Trophoblast cell (in vitro differentiated cells and primary cell): ENCODE data around the gene USP6NL.

Experiments used
- DNase-seq, 2 donors: peaks; one replicate each; pipeline ENCODE4 v3.0.0-alpha.2; 2016
- H2AFZ ChIP-seq: 2 replicates; pipeline ENCODE4 v1.6.1; 2013; ENCODE audit warnings: low read length, moderate library complexity, mild to moderate bottlenecking; ENCODE audit not compliant: insufficient read depth, poor library complexity
- H2AK5ac ChIP-seq: 2 replicates; pipeline ENCODE4 v1.6.1; 2013; ENCODE audit warnings: mild to moderate bottlenecking, low read length
- H2BK120ac ChIP-seq: 2 replicates; pipeline ENCODE4 v1.6.1; 2013; ENCODE audit warnings: low read length, mild to moderate bottlenecking, moderate library complexity; ENCODE audit not compliant: insufficient read depth, poor library complexity
- H2BK12ac ChIP-seq: 2 replicates; pipeline ENCODE4 v1.6.1; 2013; ENCODE audit warnings: mild to moderate bottlenecking, low read length, moderate library complexity
- H2BK5ac ChIP-seq: 2 replicates; pipeline ENCODE4 v1.6.1; 2013; ENCODE audit warnings: low read length, low read depth, moderate library complexity, mild to moderate bottlenecking; ENCODE audit not compliant: poor library complexity
- H3K14ac ChIP-seq: 2 replicates; pipeline ENCODE4 v1.6.1; 2013; ENCODE audit warnings: mild to moderate bottlenecking, low read length
- H3K18ac ChIP-seq: 2 replicates; pipeline ENCODE4 v1.6.1; 2013; ENCODE audit warnings: mild to moderate bottlenecking, low read length
- H3K23ac ChIP-seq: 2 replicates; pipeline ENCODE4 v1.6.1; 2013; ENCODE audit warnings: low read length
- H3K27ac ChIP-seq: 2 replicates; pipeline ENCODE4 v1.5.1; 2013; ENCODE audit warnings: low read depth, mild to moderate bottlenecking, inconsistent platforms, low read length, moderate library complexity
- H3K27me3 ChIP-seq: 2 replicates; pipeline ENCODE4 v1.6.1; 2013; ENCODE audit warnings: inconsistent platforms, mild to moderate bottlenecking, low read length, moderate library complexity; ENCODE audit not compliant: insufficient read depth
- H3K36me3 ChIP-seq, 2 experiments: 1 replicate in 1 of 2; 2 replicates in 1 of 2; pipeline ENCODE4 v1.6.1; 2013; ENCODE audit warnings: low read length in 2 of 2, mild to moderate bottlenecking in 2 of 2, moderate library complexity in 1 of 2; ENCODE audit not compliant: insufficient read depth in 2 of 2, control insufficient read depth in 1 of 2
- H3K4ac ChIP-seq: 2 replicates; pipeline ENCODE4 v1.6.1; 2013; ENCODE audit warnings: low read depth, mild to moderate bottlenecking, low read length, moderate library complexity
- H3K4me1 ChIP-seq, 2 experiments: 1 replicate in 1 of 2; 2 replicates in 1 of 2; pipeline ENCODE4 v1.6.1; 2013; ENCODE audit warnings: low read length in 2 of 2, mild to moderate bottlenecking in 2 of 2, moderate library complexity in 1 of 2; ENCODE audit not compliant: insufficient read depth in 2 of 2, control insufficient read depth in 1 of 2
- H3K4me2 ChIP-seq: 2 replicates; pipeline ENCODE4 v1.6.1; 2013; ENCODE audit warnings: inconsistent platforms, mild to moderate bottlenecking, low read length, moderate library complexity
- H3K4me3 ChIP-seq: 2 replicates; pipeline ENCODE4 v1.5.1; 2013; ENCODE audit warnings: mild to moderate bottlenecking, low read depth, low read length, inconsistent platforms
- H3K79me1 ChIP-seq: one replicate; pipeline ENCODE4 v1.6.1; 2013; ENCODE audit warnings: low read length
- H3K79me2 ChIP-seq: 2 replicates; pipeline ENCODE4 v1.6.1; 2013; ENCODE audit warnings: low read length, mild to moderate bottlenecking; ENCODE audit not compliant: control insufficient read depth, insufficient read depth, poor library complexity
- H3K9ac ChIP-seq: 2 replicates; pipeline ENCODE4 v1.6.1; 2013; ENCODE audit warnings: mild to moderate bottlenecking, low read length
- H3K9me3 ChIP-seq: 2 replicates; pipeline ENCODE4 v1.6.1; 2013; ENCODE audit warnings: low read depth, mild to moderate bottlenecking, control low read depth, inconsistent platforms, low read length; ENCODE audit not compliant: insufficient read depth
- H4K12ac ChIP-seq: 2 replicates; pipeline ENCODE4 v1.6.1; 2013; ENCODE audit warnings: low read depth, mild to moderate bottlenecking, low read length, moderate library complexity
- H4K8ac ChIP-seq: 2 replicates; pipeline ENCODE4 v1.6.1; 2013; ENCODE audit warnings: low read depth, mild to moderate bottlenecking, low read length, moderate library complexity
- H4K91ac ChIP-seq: one replicate; pipeline ENCODE4 v1.6.1; 2013; ENCODE audit warnings: low read depth, mild to moderate bottlenecking, low read length, moderate library complexity
- WGBS: extraction: QIAGEN DNeasy Blood & Tissue Kit; methylation state at CpG from one replicate; pipeline ENCODE4 v1.1.7; 2013; ENCODE audit warnings: missing lambda C conversion rate; ENCODE audit not compliant: insufficient read length, insufficient coverage; ENCODE audit errors: extremely low coverage; 5-methylcytosine and 5-hydroxymethylcytosine counted together

The USP6NL gene

DNA sequence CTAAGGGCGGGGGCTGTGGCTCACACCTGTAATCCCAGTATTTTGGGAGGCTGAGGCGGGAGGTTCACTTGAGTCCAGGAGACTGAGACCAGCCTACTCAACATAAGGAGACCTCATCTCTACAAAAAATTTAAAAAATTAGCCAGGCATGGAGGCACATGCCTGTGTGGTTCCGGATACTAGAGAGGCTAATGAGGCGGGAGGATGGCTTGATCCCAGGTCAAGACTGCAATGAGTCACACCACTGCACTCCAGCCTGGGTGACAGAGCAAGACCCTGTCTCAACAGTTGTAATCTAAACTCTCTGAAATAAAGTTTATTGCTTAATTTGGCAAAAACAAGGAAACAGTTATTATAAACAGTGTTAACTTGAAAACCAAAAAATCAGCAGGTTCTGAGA is 123.3 kb downstream of the USP6NL start:
- Histone ChIP-seq H3K4me2 (no peak overlapping the region), H4K91ac (no peak overlapping the region), H3K4ac (no peak overlapping the region), H2BK120ac (no peak overlapping the region), H3K27me3 (no peaks in the 10 kb centered on the region), H3K27ac (no peak overlapping the region), H3K18ac (no peak overlapping the region), H4K8ac (no peak overlapping the region), H2BK12ac (no peak overlapping the region), H2AK5ac (no peak overlapping the region), H3K79me1 (no peaks in the 10 kb centered on the region), H3K79me2 (no peaks in the 10 kb centered on the region), H3K14ac (no peak overlapping the region), H3K4me1 (no peaks in the 10 kb centered on the region), H2BK5ac (no peak overlapping the region), H4K12ac (no peak overlapping the region), H3K4me3 (no peak overlapping the region), H2AFZ (no peak overlapping the region), H3K9ac (no peak overlapping the region), H3K36me3 (peaks cover 4 to 13% of the 10 kb centered on the region in 2 experiments), H3K9me3 (no peaks in the 10 kb centered on the region), H3K23ac (no peak overlapping the region)
- WGBS, result no CpG with 5 or more reads among the region's 4 CpGs
- peak; percentile 6 to 33 for DNase-seq

DNA sequence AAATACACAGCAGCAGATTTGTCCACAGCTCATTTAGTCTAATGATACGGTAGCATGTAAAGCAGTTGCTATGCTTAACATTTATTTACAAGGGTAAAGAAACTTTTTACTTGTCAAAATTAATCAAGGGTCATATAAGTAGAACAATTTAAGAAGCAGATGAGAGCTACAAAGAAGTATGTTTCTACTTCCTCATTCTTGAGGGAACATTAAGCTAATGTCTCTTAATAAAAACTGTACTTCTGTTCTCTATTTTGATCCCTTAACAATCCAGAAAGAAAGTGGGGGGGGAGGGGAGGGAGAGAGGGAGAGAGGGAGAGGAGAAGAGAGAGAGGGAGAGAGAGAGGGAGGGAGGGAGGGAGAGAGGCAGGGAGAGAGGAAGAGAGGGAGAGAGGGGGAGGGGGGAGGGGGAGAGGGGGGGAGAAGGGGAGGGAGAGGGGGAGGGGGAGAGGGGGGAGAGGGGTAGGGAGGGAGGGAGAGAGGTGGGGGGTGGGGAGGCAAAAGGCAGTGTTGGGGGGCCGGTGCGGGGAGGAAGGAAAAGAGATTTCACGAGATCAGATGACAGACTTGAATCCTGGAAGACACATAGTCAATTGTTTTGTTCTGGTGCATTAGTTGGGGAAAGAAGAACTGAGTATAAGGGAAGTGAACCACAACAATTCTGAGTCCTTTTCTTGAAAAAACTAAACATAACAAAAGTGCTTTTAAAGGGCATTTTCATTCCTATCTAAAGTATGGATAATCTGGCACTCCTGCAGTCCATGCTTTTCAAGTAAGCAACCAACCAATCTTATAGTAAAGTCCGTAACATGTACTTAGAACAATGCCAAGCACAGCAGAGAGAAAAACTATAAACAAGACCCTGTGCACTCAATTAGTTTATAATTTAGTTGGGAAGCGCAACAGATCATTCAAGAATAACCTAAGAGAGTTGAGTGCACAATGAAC is 128.0 kb downstream of the USP6NL start:
- no peak for DNase-seq
- no peak overlapping the region for H3K23ac ChIP-seq
- H3K14ac ChIP-seq, result no peak overlapping the region
- H4K12ac ChIP-seq, result no peak overlapping the region
- no peak overlapping the region for H4K8ac ChIP-seq
- no peak overlapping the region for H2BK120ac ChIP-seq
- H3K9me3 ChIP-seq, result no peaks in the 10 kb centered on the region
- no peak overlapping the region for H2AFZ ChIP-seq
- peaks cover 0 to 5% of the 10 kb centered on the region in 2 experiments for H3K36me3 ChIP-seq
- H3K4me1 ChIP-seq, result no peaks in the 10 kb centered on the region
- H3K4me2 ChIP-seq, result no peak overlapping the region
- no peak overlapping the region for H4K91ac ChIP-seq
- no peak overlapping the region for H3K9ac ChIP-seq
- H3K79me2 ChIP-seq, result no peaks in the 10 kb centered on the region
- H3K18ac ChIP-seq, result no peak overlapping the region
- no peaks in the 10 kb centered on the region for H3K27me3 ChIP-seq
- no peak overlapping the region for H3K27ac ChIP-seq
- no peak overlapping the region for H2BK5ac ChIP-seq
- no peak overlapping the region for H3K4me3 ChIP-seq
- no CpG with 5 or more reads among the region's 6 CpGs for WGBS
- no peak overlapping the region for H3K4ac ChIP-seq
- no peak overlapping the region for H2BK12ac ChIP-seq
- no peak overlapping the region for H2AK5ac ChIP-seq
- no peaks in the 10 kb centered on the region for H3K79me1 ChIP-seq

DNA sequence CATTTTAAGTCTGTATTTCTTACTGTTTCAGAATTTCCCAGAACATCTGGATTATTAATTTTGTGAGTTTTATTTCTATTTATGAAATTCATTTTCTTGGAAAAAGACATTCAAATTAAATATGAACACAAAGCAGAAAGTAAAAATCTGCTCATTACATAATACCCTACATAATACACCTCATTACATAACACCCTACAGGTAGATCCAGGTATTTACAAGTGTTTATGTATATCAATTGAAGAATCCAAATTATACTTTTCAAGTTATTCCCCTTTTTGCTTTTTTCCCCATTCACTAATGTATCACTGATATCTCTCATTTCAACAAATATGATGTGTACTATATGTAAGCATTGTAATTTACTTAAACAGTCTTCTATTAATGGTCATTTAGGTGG is 129.1 kb downstream of the USP6NL start:
- Histone ChIP-seq H3K18ac (no peak overlapping the region), H4K91ac (no peak overlapping the region), H3K79me1 (no peaks in the 10 kb centered on the region), H3K27me3 (no peaks in the 10 kb centered on the region), H3K4me2 (no peak overlapping the region), H3K9me3 (no peaks in the 10 kb centered on the region), H2BK12ac (no peak overlapping the region), H4K8ac (no peak overlapping the region), H3K9ac (no peak overlapping the region), H2BK120ac (no peak overlapping the region), H3K23ac (no peak overlapping the region), H4K12ac (no peak overlapping the region), H3K4ac (no peak overlapping the region), H2BK5ac (no peak overlapping the region), H2AFZ (no peak overlapping the region), H3K14ac (no peak overlapping the region), H3K79me2 (no peaks in the 10 kb centered on the region), H3K36me3 (peaks cover 3 to 7% of the 10 kb centered on the region in 2 experiments), H3K4me3 (no peak overlapping the region), H2AK5ac (no peak overlapping the region), H3K27ac (no peak overlapping the region), H3K4me1 (no peaks in the 10 kb centered on the region)
- DNase-seq, result no peak

DNA sequence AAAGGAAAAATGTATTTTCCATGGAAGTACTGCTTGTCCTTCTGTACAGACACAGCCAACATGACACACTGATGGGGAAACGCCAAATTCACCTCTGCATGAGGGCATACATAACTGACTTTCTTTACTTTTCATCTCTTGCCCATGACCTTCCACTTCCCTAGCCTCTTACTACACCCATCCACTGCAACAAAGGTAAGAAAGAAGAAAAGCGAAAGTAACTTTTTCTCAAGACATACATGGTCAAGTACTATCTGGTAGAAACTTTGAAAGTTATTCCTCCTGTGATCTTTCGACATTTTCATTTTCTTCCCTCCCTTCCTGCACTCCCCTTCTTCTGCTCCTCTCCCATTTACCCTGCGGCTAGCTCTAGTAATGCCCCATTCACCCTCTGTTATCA is 130.8 kb downstream of the USP6NL start:
- H4K91ac ChIP-seq, result no peak overlapping the region
- H2AK5ac ChIP-seq, result no peak overlapping the region
- H3K14ac ChIP-seq, result no peak overlapping the region
- H3K27me3 ChIP-seq, result no peaks in the 10 kb centered on the region
- no peak overlapping the region for H3K4me2 ChIP-seq
- H3K9me3 ChIP-seq, result no peaks in the 10 kb centered on the region
- H3K4me3 ChIP-seq, result no peak overlapping the region
- no peak overlapping the region for H3K4ac ChIP-seq
- H3K23ac ChIP-seq, result no peak overlapping the region
- no peaks in the 10 kb centered on the region for H3K79me2 ChIP-seq
- H4K12ac ChIP-seq, result no peak overlapping the region
- no peak overlapping the region for H3K18ac ChIP-seq
- H3K36me3 ChIP-seq, result peaks cover 3 to 7% of the 10 kb centered on the region in 2 experiments
- DNase-seq, result no peak
- WGBS, result no CpG with 5 or more reads among the region's 4 CpGs
- no peak overlapping the region for H2BK12ac ChIP-seq
- H3K9ac ChIP-seq, result no peak overlapping the region
- peaks cover 3 to 4% of the 10 kb centered on the region in 2 experiments for H3K4me1 ChIP-seq
- H4K8ac ChIP-seq, result no peak overlapping the region
- no peak overlapping the region for H3K27ac ChIP-seq
- H2BK5ac ChIP-seq, result no peak overlapping the region
- no peak overlapping the region for H2BK120ac ChIP-seq
- no peaks in the 10 kb centered on the region for H3K79me1 ChIP-seq
- H2AFZ ChIP-seq, result no peak overlapping the region
